ENCODE measurements around the gene AKAP7. TPM values are rescaled to one million over a fixed set of nuclear protein-coding genes. Genes with fewer than 3 reads are reported as not detected.

The AKAP7 gene
- total RNA-seq, 2 donors from 2014 or later = 10.2 to 11.6 TPM

DNA sequence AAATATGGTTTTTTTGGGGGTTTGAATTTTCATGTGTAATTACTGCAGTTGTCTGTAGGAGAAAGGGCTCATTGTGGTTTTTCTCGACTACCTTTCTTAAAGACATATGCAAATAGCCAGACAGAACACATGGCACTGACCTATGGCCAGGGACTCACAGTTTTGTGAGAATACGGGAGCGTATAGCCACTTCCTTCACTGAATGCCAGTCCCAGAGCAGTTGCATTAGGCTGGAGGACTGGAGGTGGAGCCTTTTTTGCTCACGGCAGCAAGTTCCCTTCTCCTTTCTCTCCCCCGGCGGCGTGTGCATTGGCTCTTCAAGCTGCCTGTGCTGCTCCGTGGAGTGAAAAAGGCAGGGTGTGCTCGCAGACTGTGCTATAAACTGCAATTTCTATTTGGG, 114.9 kb downstream of the AKAP7 start:
- TF ChIP-seq, protein P1, sequence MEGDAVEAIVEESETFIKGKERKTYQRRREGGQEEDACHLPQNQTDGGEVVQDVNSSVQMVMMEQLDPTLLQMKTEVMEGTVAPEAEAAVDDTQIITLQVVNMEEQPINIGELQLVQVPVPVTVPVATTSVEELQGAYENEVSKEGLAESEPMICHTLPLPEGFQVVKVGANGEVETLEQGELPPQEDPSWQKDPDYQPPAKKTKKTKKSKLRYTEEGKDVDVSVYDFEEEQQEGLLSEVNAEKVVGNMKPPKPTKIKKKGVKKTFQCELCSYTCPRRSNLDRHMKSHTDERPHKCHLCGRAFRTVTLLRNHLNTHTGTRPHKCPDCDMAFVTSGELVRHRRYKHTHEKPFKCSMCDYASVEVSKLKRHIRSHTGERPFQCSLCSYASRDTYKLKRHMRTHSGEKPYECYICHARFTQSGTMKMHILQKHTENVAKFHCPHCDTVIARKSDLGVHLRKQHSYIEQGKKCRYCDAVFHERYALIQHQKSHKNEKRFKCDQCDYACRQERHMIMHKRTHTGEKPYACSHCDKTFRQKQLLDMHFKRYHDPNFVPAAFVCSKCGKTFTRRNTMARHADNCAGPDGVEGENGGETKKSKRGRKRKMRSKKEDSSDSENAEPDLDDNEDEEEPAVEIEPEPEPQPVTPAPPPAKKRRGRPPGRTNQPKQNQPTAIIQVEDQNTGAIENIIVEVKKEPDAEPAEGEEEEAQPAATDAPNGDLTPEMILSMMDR (IDR thresholded peaks at IDR 0.05) = no peak
- H3K9me3 ChIP-seq = no peaks in the 10 kb centered on the region
- H3K36me3 ChIP-seq = no peaks in the 10 kb centered on the region
- peaks cover 0 to 22% of the 10 kb centered on the region in 2 donors for H3K4me1 ChIP-seq
- H3K27ac ChIP-seq = no peak overlapping the region
- no peaks in the 10 kb centered on the region for H3K27me3 ChIP-seq
- peak; percentile 64 for DNase-seq (ENCODE audit: low spot score)
- H3K4me3 ChIP-seq = peak overlapping the region; percentile 23 to 44

DNA sequence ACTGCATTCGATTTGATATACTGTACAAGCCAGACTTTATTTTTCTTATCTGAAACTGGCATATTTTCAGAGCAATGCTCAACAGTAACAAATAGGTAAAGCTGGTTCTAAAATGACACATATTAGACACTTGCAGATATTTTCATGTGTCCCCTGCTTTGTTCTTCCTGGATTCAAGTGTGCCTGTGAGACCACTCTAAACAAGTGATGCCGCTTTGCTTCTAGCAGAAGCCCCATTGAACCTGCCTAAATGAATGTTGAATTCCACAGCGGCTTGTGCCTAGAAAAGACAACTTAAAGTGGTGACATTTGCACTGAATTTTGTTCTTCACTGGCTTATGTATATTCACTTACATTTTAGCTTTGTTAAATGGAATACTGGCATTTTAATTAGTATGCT, 115.7 kb downstream of the AKAP7 start:
- no peak for DNase-seq (ENCODE audit: low spot score)
- Histone ChIP-seq H3K9me3 (no peaks in the 10 kb centered on the region), H3K4me3 (peak overlapping the region in 1 of 2 donors; percentile 44), H3K36me3 (no peaks in the 10 kb centered on the region), H3K4me1 (peaks cover 0 to 22% of the 10 kb centered on the region in 2 donors), H3K27me3 (no peaks in the 10 kb centered on the region), H3K27ac (no peak overlapping the region)
- TF ChIP-seq, protein P1 (IDR thresholded peaks at IDR 0.05) = no peak

DNA sequence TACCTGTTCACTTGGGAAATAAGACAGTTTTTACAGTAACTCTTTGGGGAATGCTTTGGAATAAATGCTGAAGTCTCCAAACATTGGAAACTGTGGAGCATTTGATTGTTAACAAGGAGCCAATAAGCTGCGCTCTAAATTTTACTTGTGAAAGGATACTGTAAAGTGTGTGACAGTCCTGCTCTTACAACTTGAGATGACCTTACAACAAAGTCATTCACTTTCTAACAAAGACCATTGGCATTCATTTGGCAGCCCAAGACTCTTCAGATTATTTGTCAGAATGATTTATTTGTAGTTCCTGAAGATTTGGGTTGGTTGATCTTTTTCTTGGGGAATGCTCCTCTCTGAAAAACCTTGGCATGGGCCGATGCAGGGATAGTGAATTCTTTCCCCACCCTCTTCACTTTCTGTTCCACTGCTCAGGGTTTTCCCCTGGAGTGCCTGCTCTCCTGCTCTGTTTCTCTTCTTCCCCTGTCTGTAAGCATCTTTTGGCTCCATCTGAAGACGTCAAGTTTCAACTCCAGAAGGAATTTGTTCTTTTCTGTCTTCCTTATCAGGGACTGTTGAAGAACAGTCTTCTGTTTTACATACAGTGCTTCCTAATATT, 116.4 kb downstream of the AKAP7 start:
- H3K9me3 ChIP-seq = no peaks in the 10 kb centered on the region
- TF ChIP-seq, protein P1 (IDR thresholded peaks at IDR 0.05) = no peak
- H3K36me3 ChIP-seq = no peaks in the 10 kb centered on the region
- H3K27ac ChIP-seq = no peak overlapping the region
- H3K4me3 ChIP-seq = no peak overlapping the region
- no peak for DNase-seq (ENCODE audit: low spot score)
- H3K27me3 ChIP-seq = no peaks in the 10 kb centered on the region
- H3K4me1 ChIP-seq = peaks cover 0 to 22% of the 10 kb centered on the region in 2 donors

DNA sequence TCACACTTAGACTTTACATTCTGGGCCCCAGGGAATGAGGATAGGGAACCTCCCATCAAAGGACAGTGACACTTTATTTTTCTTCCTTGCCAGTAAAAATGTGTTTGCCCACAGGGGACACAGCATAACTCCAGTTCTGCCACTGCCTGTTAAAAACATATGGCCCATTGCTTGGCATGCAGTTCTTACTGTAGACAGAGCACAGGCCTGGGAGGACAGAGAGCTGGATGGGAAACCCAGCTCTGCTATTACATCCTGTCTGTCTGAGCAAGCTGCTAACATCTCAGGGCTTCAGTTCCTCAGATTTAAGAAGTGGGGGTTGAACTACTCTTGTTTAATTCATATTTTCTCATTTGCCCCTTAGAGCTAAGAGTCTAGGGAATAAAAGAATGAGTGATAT, 120.2 kb downstream of the AKAP7 start:
- Histone ChIP-seq H3K36me3 (no peaks in the 10 kb centered on the region), H3K4me3 (no peak overlapping the region), H3K9me3 (no peaks in the 10 kb centered on the region), H3K27me3 (no peaks in the 10 kb centered on the region), H3K4me1 (peaks cover 0 to 21% of the 10 kb centered on the region in 2 donors), H3K27ac (no peak overlapping the region)
- TF ChIP-seq, protein P1 (IDR thresholded peaks at IDR 0.05) = no peak
- DNase-seq (ENCODE audit: low spot score) = no peak

DNA sequence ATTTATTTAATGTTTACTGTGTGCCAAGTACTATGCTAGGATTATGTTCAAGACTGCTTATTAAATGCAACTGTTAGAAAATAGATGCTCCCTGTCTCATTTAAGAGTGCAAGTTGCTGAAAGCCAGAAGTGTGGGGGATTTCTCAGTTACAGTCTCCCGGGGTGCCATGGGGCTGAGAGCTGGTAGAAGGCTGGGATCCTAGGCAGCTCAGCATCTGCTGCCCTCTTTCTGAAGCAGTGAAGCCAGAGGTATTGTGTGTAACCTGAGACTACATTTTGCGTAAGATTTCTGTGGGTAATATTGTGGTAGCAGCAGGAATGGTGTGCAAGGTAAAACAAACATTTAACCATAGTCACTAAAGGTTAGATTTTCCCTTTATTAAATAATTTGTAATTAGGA, 120.6 kb downstream of the AKAP7 start:
- Histone ChIP-seq H3K4me3 (no peak overlapping the region), H3K4me1 (peaks cover 0 to 16% of the 10 kb centered on the region in 2 donors), H3K27ac (no peak overlapping the region), H3K27me3 (no peaks in the 10 kb centered on the region), H3K9me3 (no peaks in the 10 kb centered on the region), H3K36me3 (no peaks in the 10 kb centered on the region)
- TF ChIP-seq, protein P1 (IDR thresholded peaks at IDR 0.05) = no peak
- no peak for DNase-seq (ENCODE audit: low spot score)

DNA sequence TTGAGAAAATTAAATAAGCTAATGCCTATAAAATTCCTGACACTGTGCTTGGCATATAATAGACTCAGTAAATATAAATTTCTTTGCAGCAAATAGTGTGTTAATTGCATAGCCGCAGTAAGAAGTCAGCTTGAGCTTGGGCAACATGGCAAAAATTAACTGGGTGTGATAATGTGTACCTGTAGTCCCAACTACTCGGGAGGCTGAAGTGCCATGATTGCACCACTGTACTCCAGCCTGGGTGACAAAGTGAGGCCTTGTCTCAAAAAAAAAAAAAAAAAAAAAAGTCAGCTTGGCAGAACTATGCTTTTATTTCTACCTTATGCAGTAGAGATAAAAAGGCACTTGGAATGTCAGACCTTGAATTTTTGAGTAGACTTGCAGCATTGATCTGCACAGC, 121.8 kb downstream of the AKAP7 start:
- H3K4me3 ChIP-seq = no peak overlapping the region
- H3K9me3 ChIP-seq = no peaks in the 10 kb centered on the region
- TF ChIP-seq, protein P1 (IDR thresholded peaks at IDR 0.05) = no peak

More for the DNA sequence above, 121.8 kb downstream of the AKAP7 start:
- no peaks in the 10 kb centered on the region for H3K36me3 ChIP-seq
- H3K27ac ChIP-seq = no peak overlapping the region
- H3K4me1 ChIP-seq = peaks cover 0 to 4% of the 10 kb centered on the region in 2 donors
- no peaks in the 10 kb centered on the region for H3K27me3 ChIP-seq
- DNase-seq (ENCODE audit: low spot score) = no peak

Data from right atrium auricular region (tissue), 2 donors.